ENCODE measurements around the gene CEP44. TPM values are rescaled to one million over a fixed set of nuclear protein-coding genes. Genes with fewer than 3 reads are reported as not detected.
A peak's percentile ranks its signal among the peaks of the same experiment; 100 is the strongest.

Gene CEP44
- total and polyA plus RNA-seq, 3 donors from 2014 or later = 20.4 to 32.5 (median 21.1) TPM

DNA sequence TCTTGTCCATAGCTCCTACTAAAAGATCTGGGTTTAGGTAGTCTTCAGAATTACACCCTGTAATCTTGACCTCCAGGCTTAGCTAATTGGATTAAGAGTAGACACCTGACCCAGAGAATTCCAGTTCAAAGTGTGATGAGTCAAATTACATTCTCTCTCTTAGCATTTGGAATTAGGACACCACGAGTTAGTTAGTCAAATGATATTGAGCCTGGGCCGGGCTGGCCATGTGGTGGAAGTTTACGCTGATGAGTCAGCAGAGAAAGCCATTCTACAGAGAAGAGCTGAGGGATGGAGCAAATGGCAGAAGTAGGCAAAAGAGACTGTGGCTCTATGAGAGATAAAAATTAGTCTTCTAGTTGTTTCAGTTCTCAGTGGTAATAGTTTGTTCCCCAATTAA, 31.1 kb downstream of the CEP44 start:
- no peaks in the 10 kb centered on the region for H3K27me3 ChIP-seq
- 83% methylated on average over 3 of the region's 3 CpGs for WGBS, 2 donors
- intact Hi-C loops (cut with DNase I; ENCODE audit: low total_unique reads) = no loop called here
- DNase-seq = no peak
- TF ChIP-seq POLR2A (IDR thresholded peaks at IDR 0.05) = no peak
- TF ChIP-seq, protein P1, sequence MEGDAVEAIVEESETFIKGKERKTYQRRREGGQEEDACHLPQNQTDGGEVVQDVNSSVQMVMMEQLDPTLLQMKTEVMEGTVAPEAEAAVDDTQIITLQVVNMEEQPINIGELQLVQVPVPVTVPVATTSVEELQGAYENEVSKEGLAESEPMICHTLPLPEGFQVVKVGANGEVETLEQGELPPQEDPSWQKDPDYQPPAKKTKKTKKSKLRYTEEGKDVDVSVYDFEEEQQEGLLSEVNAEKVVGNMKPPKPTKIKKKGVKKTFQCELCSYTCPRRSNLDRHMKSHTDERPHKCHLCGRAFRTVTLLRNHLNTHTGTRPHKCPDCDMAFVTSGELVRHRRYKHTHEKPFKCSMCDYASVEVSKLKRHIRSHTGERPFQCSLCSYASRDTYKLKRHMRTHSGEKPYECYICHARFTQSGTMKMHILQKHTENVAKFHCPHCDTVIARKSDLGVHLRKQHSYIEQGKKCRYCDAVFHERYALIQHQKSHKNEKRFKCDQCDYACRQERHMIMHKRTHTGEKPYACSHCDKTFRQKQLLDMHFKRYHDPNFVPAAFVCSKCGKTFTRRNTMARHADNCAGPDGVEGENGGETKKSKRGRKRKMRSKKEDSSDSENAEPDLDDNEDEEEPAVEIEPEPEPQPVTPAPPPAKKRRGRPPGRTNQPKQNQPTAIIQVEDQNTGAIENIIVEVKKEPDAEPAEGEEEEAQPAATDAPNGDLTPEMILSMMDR (IDR thresholded peaks at IDR 0.05) = no peak
- no peak overlapping the region for H3K27ac ChIP-seq
- H3K36me3 ChIP-seq (ENCODE audit: low read depth, missing control alignments) = no peaks in the 10 kb centered on the region
- no peaks in the 10 kb centered on the region for H3K4me1 ChIP-seq
- H3K4me3 ChIP-seq = no peak overlapping the region
- H3K9me3 ChIP-seq = no peaks in the 10 kb centered on the region

DNA sequence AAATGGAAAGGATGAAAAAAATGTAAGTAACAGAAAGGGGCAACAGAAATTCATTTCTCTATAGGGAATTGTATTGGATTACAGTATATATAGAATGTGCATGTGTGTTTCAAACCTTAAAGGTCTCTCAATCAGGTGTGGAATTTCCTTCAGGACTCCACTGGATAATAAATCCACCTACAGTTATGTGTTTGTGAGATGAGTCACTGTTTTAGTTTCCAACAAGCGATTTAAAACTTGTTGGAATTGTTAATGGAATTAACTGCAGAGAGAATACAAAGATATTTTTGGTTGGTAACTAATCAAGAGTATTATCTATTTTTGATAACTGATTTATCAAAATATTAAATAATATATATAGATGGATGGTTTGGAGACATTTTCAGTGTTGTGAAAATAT, 32.8 kb downstream of the CEP44 start:
- no peaks in the 10 kb centered on the region for H3K36me3 ChIP-seq (ENCODE audit: low read depth, missing control alignments)
- no peak for TF ChIP-seq POLR2A (IDR thresholded peaks at IDR 0.05)
- TF ChIP-seq, protein P1 (IDR thresholded peaks at IDR 0.05) = no peak
- 88 to 89% methylated on average over 1 of the region's 1 CpG for WGBS, 2 donors
- DNase-seq = no peak
- intact Hi-C loops (cut with DNase I; ENCODE audit: low total_unique reads) = no loop called here
- H3K27ac ChIP-seq = no peak overlapping the region
- H3K9me3 ChIP-seq = no peaks in the 10 kb centered on the region
- no peak overlapping the region for H3K4me3 ChIP-seq
- H3K4me1 ChIP-seq = no peaks in the 10 kb centered on the region
- no peaks in the 10 kb centered on the region for H3K27me3 ChIP-seq

DNA sequence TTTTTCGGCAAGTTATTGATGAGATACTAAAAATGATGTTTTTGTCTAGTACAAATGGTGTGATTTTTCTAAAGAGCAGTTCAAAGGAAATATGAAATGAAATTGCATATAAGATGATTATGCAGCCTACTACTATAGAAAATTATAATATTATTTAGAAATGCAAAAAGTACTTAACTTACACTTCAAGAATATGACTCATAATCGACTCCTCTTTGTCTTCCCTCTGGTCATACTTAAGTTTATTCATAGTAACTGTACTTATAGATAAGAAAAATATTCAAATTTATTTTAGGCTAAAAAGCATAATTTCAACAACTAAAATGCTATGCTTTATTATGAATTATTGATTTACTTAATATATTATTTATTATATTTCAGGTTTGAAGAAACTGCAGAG, 33.2 kb downstream of the CEP44 start:
- no peak overlapping the region for H3K27ac ChIP-seq
- no peaks in the 10 kb centered on the region for H3K9me3 ChIP-seq
- intact Hi-C loops (cut with DNase I; ENCODE audit: low total_unique reads) = no loop called here
- no peaks in the 10 kb centered on the region for H3K4me1 ChIP-seq
- no peak overlapping the region for H3K4me3 ChIP-seq
- H3K36me3 ChIP-seq (ENCODE audit: low read depth, missing control alignments) = no peaks in the 10 kb centered on the region
- no peak for DNase-seq
- no peaks in the 10 kb centered on the region for H3K27me3 ChIP-seq
- TF ChIP-seq POLR2A (IDR thresholded peaks at IDR 0.05) = no peak
- TF ChIP-seq, protein P1 (IDR thresholded peaks at IDR 0.05) = no peak
- 45 to 49% methylated on average over 2 of the region's 2 CpGs for WGBS, 2 donors

- no peak for TF ChIP-seq POLR2A (IDR thresholded peaks at IDR 0.05)
- TF ChIP-seq, protein P1 (IDR thresholded peaks at IDR 0.05) = no peak
- H3K4me1 ChIP-seq = no peaks in the 10 kb centered on the region
- intact Hi-C loops (cut with DNase I; ENCODE audit: low total_unique reads) = no loop called here
- DNase-seq = no peak
- H3K4me3 ChIP-seq = no peak overlapping the region
- no peaks in the 10 kb centered on the region for H3K9me3 ChIP-seq
- no peaks in the 10 kb centered on the region for H3K27me3 ChIP-seq
- H3K36me3 ChIP-seq (ENCODE audit: low read depth, missing control alignments) = no peaks in the 10 kb centered on the region
- no peak overlapping the region for H3K27ac ChIP-seq
These were observed 33.8 kb downstream of the CEP44 start for GRCh38 chr4:174317531-174317930.

GRCh38 chr4:174318829-174319764, 35.4 kb downstream of the CEP44 start:
- H3K4me3 ChIP-seq = no peak overlapping the region
- intact Hi-C loops (cut with DNase I; ENCODE audit: low total_unique reads) = no loop called here
- no peak for TF ChIP-seq POLR2A (IDR thresholded peaks at IDR 0.05)
- TF ChIP-seq, protein P1 (IDR thresholded peaks at IDR 0.05) = peak in 2 of 3 experiments; percentile 17 to 69

More at GRCh38 chr4:174318829-174319764, 35.4 kb downstream of the CEP44 start:
- Histone ChIP-seq H3K36me3 (ENCODE audit: low read depth, missing control alignments) (no peaks in the 10 kb centered on the region), H3K9me3 (no peaks in the 10 kb centered on the region), H3K27me3 (no peaks in the 10 kb centered on the region), H3K4me1 (no peaks in the 10 kb centered on the region), H3K27ac (no peak overlapping the region)
- DNase-seq = no peak
- WGBS, 2 donors = 76 to 81% methylated on average over 8 of the region's 8 CpGs
